ENCODE data around the gene SLX4. TPM values are rescaled to one million over a fixed set of nuclear protein-coding genes. Genes with fewer than 3 reads are reported as not detected.

The SLX4 gene
- total RNA-seq, 4 donors from 2014 or later, result 1.4 to 5.6 (median 3.2) TPM

- WGBS, 2 donors (ENCODE audit: low coverage in 1 of 2), result 100% methylated on average over 1 of the region's 17 CpGs; no CpG with 5 or more reads in 1 of the 2 donors
These were observed 29.5 kb upstream of the SLX4 start for GRCh38 chr16:3640632-3641501.

GRCh38 chr16:3640207-3640606 lies 28.8 kb upstream of the SLX4 start:
- H3K36me3 ChIP-seq, result peaks cover 0 to 43% of the 10 kb centered on the region in 2 donors
- TF ChIP-seq CTCF (IDR thresholded peaks at IDR 0.05) (no peak), POLR2A (IDR thresholded peaks at IDR 0.05) (no peak), POLR2AphosphoS5 (IDR thresholded peaks at IDR 0.05) (no peak), EP300 (IDR thresholded peaks at IDR 0.05) (no peak)
- no peak for ATAC-seq
- H3K4me3 ChIP-seq, result no peak overlapping the region
- WGBS, 2 donors (ENCODE audit: low coverage in 1 of 2), result 83% methylated on average over 1 of the region's 3 CpGs; no CpG with 5 or more reads in 1 of the 2 donors
- H3K27me3 ChIP-seq, result no peaks in the 10 kb centered on the region
- no peaks in the 10 kb centered on the region for H3K4me1 ChIP-seq
- H3K9me3 ChIP-seq, result no peaks in the 10 kb centered on the region
- H3K27ac ChIP-seq, result no peak overlapping the region

More at GRCh38 chr16:3640632-3641501, 29.5 kb upstream of the SLX4 start:
- no peaks in the 10 kb centered on the region for H3K9me3 ChIP-seq
- H3K4me3 ChIP-seq, result no peak overlapping the region
- H3K36me3 ChIP-seq, result peaks cover 0 to 49% of the 10 kb centered on the region in 2 donors
- no peaks in the 10 kb centered on the region for H3K27me3 ChIP-seq
- no peak for TF ChIP-seq CTCF (IDR thresholded peaks at IDR 0.05)
- no peak for TF ChIP-seq EP300 (IDR thresholded peaks at IDR 0.05)
- no peak for TF ChIP-seq POLR2AphosphoS5 (IDR thresholded peaks at IDR 0.05)
- no peak for TF ChIP-seq POLR2A (IDR thresholded peaks at IDR 0.05)
- no peak for ATAC-seq
- no peak overlapping the region for H3K27ac ChIP-seq
- H3K4me1 ChIP-seq, result no peaks in the 10 kb centered on the region

GRCh38 chr16:3638916-3639644 lies 27.7 kb upstream of the SLX4 start:
- no peaks in the 10 kb centered on the region for H3K27me3 ChIP-seq
- H3K27ac ChIP-seq, result no peak overlapping the region
- ATAC-seq, result no peak
- H3K4me3 ChIP-seq, result no peak overlapping the region
- no peaks in the 10 kb centered on the region for H3K4me1 ChIP-seq
- peaks cover 0 to 38% of the 10 kb centered on the region in 2 donors for H3K36me3 ChIP-seq
- TF ChIP-seq POLR2AphosphoS5 (IDR thresholded peaks at IDR 0.05), result no peak
- no peak for TF ChIP-seq CTCF (IDR thresholded peaks at IDR 0.05)
- TF ChIP-seq POLR2A (IDR thresholded peaks at IDR 0.05), result no peak
- no peak for TF ChIP-seq EP300 (IDR thresholded peaks at IDR 0.05)
- 92 to 95% methylated on average over 7 to 12 of the region's 13 CpGs for WGBS, 2 donors (ENCODE audit: low coverage in 1 of 2)
- no peaks in the 10 kb centered on the region for H3K9me3 ChIP-seq

- no peak overlapping the region for H3K4me3 ChIP-seq
- H3K27ac ChIP-seq, result no peak overlapping the region
- H3K4me1 ChIP-seq, result no peaks in the 10 kb centered on the region
- ATAC-seq, result no peak
- peaks cover 0 to 25% of the 10 kb centered on the region in 2 donors for H3K36me3 ChIP-seq
- no peak for TF ChIP-seq CTCF (IDR thresholded peaks at IDR 0.05)
- TF ChIP-seq EP300 (IDR thresholded peaks at IDR 0.05), result no peak
- TF ChIP-seq POLR2A (IDR thresholded peaks at IDR 0.05), result no peak
- no peak for TF ChIP-seq POLR2AphosphoS5 (IDR thresholded peaks at IDR 0.05)
- WGBS, 2 donors (ENCODE audit: low coverage in 1 of 2), result 30 to 40% methylated on average over 1 of the region's 3 CpGs
- no peaks in the 10 kb centered on the region for H3K27me3 ChIP-seq
- no peaks in the 10 kb centered on the region for H3K9me3 ChIP-seq
These were observed 26.0 kb upstream of the SLX4 start for GRCh38 chr16:3637371-3637923.

All from gastroesophageal sphincter (tissue), 4 donors.